ENCODE measurements around the gene TRERF1.

DNA sequence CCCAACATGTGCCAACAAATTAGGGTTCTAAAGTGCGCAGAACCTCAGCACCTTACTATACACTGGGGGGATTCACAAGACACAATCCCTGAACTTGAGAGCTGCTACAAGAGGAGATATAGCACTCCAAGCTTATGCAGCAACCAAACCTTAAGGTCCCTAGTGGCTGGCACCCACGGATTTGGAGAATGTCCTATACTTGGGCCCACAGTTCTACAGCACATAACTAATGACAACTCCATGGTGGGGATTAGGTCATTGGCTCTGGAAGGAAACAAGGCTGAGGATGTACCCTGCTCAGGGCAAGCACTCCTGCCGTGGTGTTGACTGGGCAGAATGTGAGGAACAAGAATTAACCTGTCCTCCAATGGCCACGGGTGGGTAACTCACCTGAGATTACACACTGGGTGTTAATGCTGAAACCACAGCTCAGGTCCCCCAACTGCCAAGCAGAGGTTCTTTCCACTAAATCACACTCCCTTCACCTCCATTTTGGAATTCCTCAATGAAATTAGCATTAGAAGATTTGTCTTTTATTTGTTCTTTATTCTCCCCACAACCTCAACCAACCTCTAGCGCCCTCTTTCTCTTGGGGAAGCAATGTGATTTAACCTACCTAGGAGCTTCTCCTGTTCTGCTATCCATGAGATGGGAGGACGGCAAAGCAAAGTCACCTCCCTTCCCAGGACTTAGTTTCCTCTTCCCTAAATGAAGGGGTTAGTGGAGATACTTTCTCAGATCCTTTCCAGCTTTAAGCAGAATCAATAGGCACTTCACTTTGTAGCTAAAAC lies 32.0 kb downstream of the TRERF1 start:
- TF ChIP-seq POLR2AphosphoS5 (IDR thresholded peaks at IDR 0.05; ENCODE audit: borderline replicate concordance, low read depth, low read length): no peak
- TF ChIP-seq EZH2 (IDR thresholded peaks at IDR 0.05): no peak
- TF ChIP-seq FOXP2 (optimal IDR thresholded peaks at IDR 0.05; ENCODE audit: control extremely low read depth, extremely low read length, insufficient read depth): no peak

Measured in SK-N-MC (cell line).